HG02759 (cell line): ENCODE results near the gene NCOA3.
"Not testable (repeated sequence)": the region's sequence is repeated elsewhere in the genome, so short reads cannot be mapped to it uniquely, and the experiment has no call there.

Source experiments
- ATAC-seq: cut with Tn5 transposase; IDR thresholded peaks from one replicate; pipeline ENCODE4 v1.9.1; 2021; ENCODE audit warnings: mild to moderate bottlenecking, moderate library complexity; ENCODE audit not compliant: unreplicated experiment

The NCOA3 gene

GRCh38 chr20:47594157-47594556 lies 92.5 kb downstream of the NCOA3 start:
- no peak for ATAC-seq

GRCh38 chr20:47595138-47595537 lies 93.5 kb downstream of the NCOA3 start:
- ATAC-seq = not testable (repeated sequence)

GRCh38 chr20:47596003-47596571 lies 94.4 kb downstream of the NCOA3 start:
- no peak for ATAC-seq

GRCh38 chr20:47597090-47597489 lies 95.4 kb downstream of the NCOA3 start:
- no peak for ATAC-seq

GRCh38 chr20:47598911-47599744 lies 97.4 kb downstream of the NCOA3 start:
- no peak for ATAC-seq

GRCh38 chr20:47600967-47601547 lies 99.4 kb downstream of the NCOA3 start:
- no peak for ATAC-seq

- no peak for ATAC-seq
Measured at GRCh38 chr20:47603260-47603659, 101.6 kb downstream of the NCOA3 start.

- ATAC-seq = no peak
Measured at GRCh38 chr20:47605673-47606413, 104.2 kb downstream of the NCOA3 start.

- no peak for ATAC-seq
Measured at GRCh38 chr20:47606414-47606982, 104.8 kb downstream of the NCOA3 start.

- ATAC-seq = no peak
Measured at GRCh38 chr20:47606983-47607613, 105.4 kb downstream of the NCOA3 start.

GRCh38 chr20:47609001-47609400 lies 107.3 kb downstream of the NCOA3 start:
- no peak for ATAC-seq

- ATAC-seq = peak; percentile 61
Measured at GRCh38 chr20:47610247-47610944, 108.7 kb downstream of the NCOA3 start.

- no peak for ATAC-seq
Measured at GRCh38 chr20:47610945-47611250, 109.2 kb downstream of the NCOA3 start.

- ATAC-seq = no peak
Measured at GRCh38 chr20:47611785-47612184, 110.1 kb downstream of the NCOA3 start.

- ATAC-seq = no peak
Measured at GRCh38 chr20:47612670-47613069, 111.0 kb downstream of the NCOA3 start.

- ATAC-seq = no peak
Measured at GRCh38 chr20:47614703-47615309, 113.1 kb downstream of the NCOA3 start.

GRCh38 chr20:47618479-47618878 lies 116.8 kb downstream of the NCOA3 start:
- ATAC-seq = no peak

- ATAC-seq = no peak
Measured at GRCh38 chr20:47620808-47621805, 119.4 kb downstream of the NCOA3 start.
